GM18526 (cell line): Measurements from ENCODE around the gene OGFRL1.

Source experiments
- POLR2A ChIP-seq: IDR thresholded peaks from 3 replicates; pipeline ENCODE4 v1.6.1; 2011; ENCODE audit not compliant: insufficient read length; ENCODE audit errors: extremely low read depth

OGFRL1 gene

DNA sequence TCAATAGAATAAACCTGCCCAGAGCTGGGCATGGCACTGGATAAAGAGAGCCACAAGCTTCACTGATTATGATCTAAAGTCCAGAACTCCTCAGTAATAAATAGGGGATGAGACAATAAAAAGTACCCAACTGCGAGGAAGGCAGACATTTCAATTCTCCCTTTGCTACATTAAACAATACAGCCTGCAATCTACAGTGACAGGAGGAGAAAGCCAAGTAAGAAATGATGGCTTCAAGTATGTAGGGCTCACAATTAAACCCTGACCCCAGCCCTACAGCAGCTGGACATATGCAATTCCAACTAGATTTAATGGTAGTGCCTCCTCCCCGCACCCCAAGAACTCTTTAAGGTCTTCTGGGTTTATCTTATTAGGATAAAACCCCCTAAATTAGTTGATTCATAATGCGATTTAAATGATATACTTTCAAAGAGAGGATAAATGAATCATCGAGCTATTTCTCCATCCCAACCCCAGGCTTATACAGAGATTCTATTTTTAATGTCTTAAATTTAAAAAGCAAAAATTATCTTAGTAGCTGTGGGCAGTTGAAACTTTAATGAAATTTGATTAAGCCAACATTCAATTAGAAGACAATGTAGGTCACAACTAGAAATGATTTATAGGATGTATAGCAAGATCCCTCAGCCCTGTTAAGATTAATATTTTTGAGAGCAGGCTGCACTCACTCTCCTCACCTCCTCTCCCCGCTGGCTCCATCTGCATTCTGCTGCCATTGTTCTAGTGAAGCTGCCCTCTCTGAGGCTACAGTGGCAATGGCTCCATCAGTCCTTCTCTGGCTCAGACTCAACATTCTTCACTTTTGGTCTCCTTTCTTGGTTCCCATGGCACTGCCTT lies 57.1 kb downstream of the OGFRL1 start:
- no peak for TF ChIP-seq POLR2A

GRCh38 chr6:71346334-71346694 lies 57.7 kb downstream of the OGFRL1 start:
- no peak for TF ChIP-seq POLR2A

DNA sequence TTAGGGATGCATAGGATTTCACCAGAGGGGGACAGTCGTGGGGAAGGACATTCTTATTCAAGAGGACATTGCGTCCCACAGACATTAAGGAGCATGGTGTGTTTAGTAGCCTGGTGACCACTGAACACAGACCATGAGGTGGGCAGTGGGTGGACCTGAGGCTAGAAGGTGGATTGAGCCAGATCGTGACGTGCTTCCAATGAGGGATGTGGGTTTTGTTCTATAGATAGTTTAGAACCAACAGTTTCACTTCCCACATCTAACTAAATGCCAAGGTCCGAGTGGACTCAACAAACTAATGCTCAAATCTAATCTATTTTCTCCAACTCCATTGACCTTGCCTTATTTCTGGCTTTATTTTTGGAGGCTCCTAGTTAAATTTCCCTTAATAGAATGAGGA lies 58.5 kb downstream of the OGFRL1 start:
- TF ChIP-seq POLR2A = no peak

GRCh38 chr6:71349395-71349794 lies 60.8 kb downstream of the OGFRL1 start:
- TF ChIP-seq POLR2A = no peak

GRCh38 chr6:71349976-71350615 lies 61.5 kb downstream of the OGFRL1 start:
- TF ChIP-seq POLR2A = no peak

DNA sequence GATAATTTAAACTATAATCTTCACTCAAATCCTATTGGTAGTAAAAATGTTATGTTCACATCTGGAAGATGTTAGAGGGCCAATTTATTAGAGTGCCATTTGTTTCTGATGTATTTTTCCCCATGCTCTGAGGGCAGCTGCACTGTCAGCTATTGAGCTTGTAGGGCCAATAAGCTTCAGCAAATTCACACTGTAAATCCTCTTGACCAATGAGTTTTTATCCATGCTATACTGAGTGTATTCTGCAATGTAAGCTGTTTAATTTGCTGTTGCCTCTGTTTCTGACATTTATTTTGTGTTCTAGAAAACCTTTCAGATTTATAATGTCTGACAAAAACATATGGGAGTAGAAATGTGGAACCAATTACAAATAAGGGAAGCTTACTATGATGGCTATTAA lies 62.6 kb downstream of the OGFRL1 start:
- TF ChIP-seq POLR2A = no peak
